GM12873 (cell line): ENCODE data around the gene NUCB1.

Experiments used
- TF ChIP-seq, protein P1 (sequence below): IDR thresholded peaks from 2 replicates; pipeline ENCODE4 v1.5.1; 2012; ENCODE audit warnings: low read depth, mild to moderate bottlenecking, moderate library complexity, low read length, control low read depth; ENCODE audit not compliant: insufficient read depth; ENCODE audit errors: missing control alignments

Gene NUCB1

GRCh38 chr19:48940902-48941301, 40.8 kb downstream of the NUCB1 start:
- TF ChIP-seq, protein P1, sequence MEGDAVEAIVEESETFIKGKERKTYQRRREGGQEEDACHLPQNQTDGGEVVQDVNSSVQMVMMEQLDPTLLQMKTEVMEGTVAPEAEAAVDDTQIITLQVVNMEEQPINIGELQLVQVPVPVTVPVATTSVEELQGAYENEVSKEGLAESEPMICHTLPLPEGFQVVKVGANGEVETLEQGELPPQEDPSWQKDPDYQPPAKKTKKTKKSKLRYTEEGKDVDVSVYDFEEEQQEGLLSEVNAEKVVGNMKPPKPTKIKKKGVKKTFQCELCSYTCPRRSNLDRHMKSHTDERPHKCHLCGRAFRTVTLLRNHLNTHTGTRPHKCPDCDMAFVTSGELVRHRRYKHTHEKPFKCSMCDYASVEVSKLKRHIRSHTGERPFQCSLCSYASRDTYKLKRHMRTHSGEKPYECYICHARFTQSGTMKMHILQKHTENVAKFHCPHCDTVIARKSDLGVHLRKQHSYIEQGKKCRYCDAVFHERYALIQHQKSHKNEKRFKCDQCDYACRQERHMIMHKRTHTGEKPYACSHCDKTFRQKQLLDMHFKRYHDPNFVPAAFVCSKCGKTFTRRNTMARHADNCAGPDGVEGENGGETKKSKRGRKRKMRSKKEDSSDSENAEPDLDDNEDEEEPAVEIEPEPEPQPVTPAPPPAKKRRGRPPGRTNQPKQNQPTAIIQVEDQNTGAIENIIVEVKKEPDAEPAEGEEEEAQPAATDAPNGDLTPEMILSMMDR = no peak

DNA sequence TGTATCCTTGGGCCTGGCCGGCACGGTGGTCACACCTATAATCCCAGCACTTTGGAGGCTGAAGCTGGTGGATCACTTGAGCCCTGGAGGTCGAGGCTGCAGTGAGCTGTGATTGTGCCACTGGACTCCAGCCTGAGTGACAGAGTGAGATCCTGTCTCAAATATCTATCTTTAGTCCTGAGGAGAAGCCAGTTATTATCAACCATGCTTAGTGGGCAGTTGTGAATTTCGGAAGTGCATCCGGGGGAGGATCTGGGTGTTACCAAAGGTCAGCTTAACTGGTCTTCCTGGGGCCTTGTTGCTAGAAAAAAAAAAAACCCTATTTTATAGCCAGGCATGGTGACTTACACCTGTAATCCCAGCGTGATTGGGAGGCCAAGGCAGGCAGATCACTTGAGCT, 43.0 kb downstream of the NUCB1 start:
- TF ChIP-seq, protein P1 = no peak

- TF ChIP-seq, protein P1 = no peak
These were observed 45.3 kb downstream of the NUCB1 start for GRCh38 chr19:48945415-48945814.

- TF ChIP-seq, protein P1 = no peak
These were observed 45.7 kb downstream of the NUCB1 start for GRCh38 chr19:48945817-48946216.

DNA sequence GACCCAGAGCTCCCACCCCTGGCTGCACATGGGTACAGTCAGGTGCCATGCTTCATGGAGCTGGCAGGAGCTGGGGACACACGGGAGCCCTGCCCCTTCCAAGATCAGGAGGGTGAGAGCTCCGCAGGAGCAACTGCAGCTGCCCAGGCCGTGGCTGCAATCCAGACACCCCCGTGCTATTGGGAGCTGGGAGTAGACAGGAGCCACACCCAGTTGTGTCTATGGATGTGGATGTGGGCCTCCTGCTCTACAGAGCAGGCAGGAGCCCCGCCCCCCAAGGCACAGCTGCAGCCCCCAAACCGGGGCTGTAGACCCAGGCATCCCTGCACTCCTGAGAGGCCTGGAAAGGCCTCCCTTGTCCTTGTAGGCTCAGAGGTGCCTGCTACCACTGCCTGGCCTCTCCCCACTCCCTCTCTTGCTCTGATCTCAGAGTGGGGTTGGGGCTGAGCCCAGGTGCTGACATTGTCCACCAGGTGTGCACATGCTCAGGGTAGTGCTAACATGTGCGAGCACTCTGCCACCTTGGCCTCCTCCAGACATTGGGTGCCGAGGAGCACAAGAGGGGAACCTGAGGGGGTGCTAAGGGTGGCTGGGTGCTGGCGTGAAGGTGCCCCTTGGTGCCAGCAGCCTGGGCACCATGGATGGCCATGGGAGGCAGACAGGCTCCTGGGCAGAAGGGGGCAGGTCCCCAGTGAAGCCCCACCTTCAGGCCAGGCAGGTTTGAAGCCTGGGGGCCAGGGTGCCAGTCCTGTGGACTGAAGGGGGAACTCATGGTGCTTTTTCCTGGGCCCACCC, 46.5 kb downstream of the NUCB1 start:
- TF ChIP-seq, protein P1 = no peak

DNA sequence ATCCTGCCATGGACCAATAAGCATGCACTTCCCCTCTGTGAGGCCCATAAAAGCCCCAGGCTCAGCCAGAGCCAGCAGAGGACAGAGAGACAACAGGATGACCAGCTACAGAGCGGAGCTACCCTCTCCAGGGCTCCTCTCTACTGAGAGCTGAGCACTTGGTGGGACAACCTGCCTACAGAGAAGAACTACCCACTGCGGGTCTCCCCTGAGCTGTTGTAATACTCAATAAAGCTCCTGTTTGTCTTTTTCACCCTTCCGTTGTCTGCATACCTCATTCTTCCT, 47.1 kb downstream of the NUCB1 start:
- TF ChIP-seq, protein P1 = no peak

GRCh38 chr19:48950159-48950558, 50.0 kb downstream of the NUCB1 start:
- TF ChIP-seq, protein P1 = no peak
